Prostate gland (tissue), 2 donors: ENCODE data around the gene BIRC5. TPM values are rescaled to one million over a fixed set of nuclear protein-coding genes. Genes with fewer than 3 reads are reported as not detected.

ENCODE experiments used
- DNase-seq: peaks from one replicate; pipeline ENCODE4 v3.0.0-alpha.2; 2019; ENCODE audit warnings: low spot score
- H3K27ac ChIP-seq, 2 donors: fragments of 200-600 bp; sonication (generic); 2 replicates each; pipeline ENCODE4 v1.5.1; 2017 to 2019
- H3K27me3 ChIP-seq: fragments of 200-600 bp; sonication (generic); replicated peaks from 2 replicates; pipeline ENCODE4 v1.5.1; 2019; ENCODE audit not compliant: insufficient read depth
- H3K36me3 ChIP-seq, 2 donors: fragments of 200-600 bp; sonication (generic); 1 replicate in 1 of 2; 2 replicates in 1 of 2; pipeline versions ENCODE4 v1.5.1 to v1.8.1; 2017 to 2019
- H3K4me1 ChIP-seq: fragments of 200-600 bp; sonication (generic); replicated peaks from 2 replicates; pipeline ENCODE4 v1.5.1; 2019
- H3K4me3 ChIP-seq, 2 donors: fragments of 200-600 bp; sonication (generic); 2 replicates each; pipeline ENCODE4 v1.5.1; 2017 to 2019
- H3K9me3 ChIP-seq: fragments of 200-600 bp; sonication (generic); 2 replicates; pipeline ENCODE4 v1.5.1; 2017
- POLR2A ChIP-seq: fragments of 450-650 bp; IDR thresholded peaks from one replicate; pipeline ENCODE4 v1.6.1; 2016; ENCODE audit warnings: antibody characterized with exemption, mild to moderate bottlenecking
- POLR2AphosphoS5 ChIP-seq: sonication (generic); formaldehyde crosslinking; IDR thresholded peaks from one replicate; pipeline ENCODE4 v1.6.1; 2017; ENCODE audit warnings: antibody characterized with exemption
- WGBS: methylation state at CpG from one replicate; pipeline ENCODE4 v1.1.5; 2018; 5-methylcytosine and 5-hydroxymethylcytosine counted together
- intact Hi-C: fragments of 100-400 bp; cut with DNase I; formaldehyde crosslinking; loops from one replicate; pipeline ENCODE4 v1.14.2; 2022
- total RNA-seq, 2 donors: library from RNA; depleted of rRNA; stranded (reverse); fragments of >200 nt; gene quantifications; one replicate each; pipeline ENCODE4 v1.1.0, GENCODE V29; 2016
- TF ChIP-seq, protein P1 (sequence below), 4 experiments: fragments of 200-600 bp in 2 of 4; fragments of 450-650 bp in 2 of 4; sonication (generic) in 2 of 4; IDR thresholded peaks; 1 replicate in 3 of 4; 2 replicates in 1 of 4; pipeline ENCODE4 v1.5.1; 2016 to 2019; ENCODE audit warnings: antibody characterized with exemption in 4 of 4, mild to moderate bottlenecking in 2 of 4, moderate library complexity in 2 of 4

Gene BIRC5
- total RNA-seq, 2 donors from 2014 or later, result 4.6 to 7.0 TPM

DNA sequence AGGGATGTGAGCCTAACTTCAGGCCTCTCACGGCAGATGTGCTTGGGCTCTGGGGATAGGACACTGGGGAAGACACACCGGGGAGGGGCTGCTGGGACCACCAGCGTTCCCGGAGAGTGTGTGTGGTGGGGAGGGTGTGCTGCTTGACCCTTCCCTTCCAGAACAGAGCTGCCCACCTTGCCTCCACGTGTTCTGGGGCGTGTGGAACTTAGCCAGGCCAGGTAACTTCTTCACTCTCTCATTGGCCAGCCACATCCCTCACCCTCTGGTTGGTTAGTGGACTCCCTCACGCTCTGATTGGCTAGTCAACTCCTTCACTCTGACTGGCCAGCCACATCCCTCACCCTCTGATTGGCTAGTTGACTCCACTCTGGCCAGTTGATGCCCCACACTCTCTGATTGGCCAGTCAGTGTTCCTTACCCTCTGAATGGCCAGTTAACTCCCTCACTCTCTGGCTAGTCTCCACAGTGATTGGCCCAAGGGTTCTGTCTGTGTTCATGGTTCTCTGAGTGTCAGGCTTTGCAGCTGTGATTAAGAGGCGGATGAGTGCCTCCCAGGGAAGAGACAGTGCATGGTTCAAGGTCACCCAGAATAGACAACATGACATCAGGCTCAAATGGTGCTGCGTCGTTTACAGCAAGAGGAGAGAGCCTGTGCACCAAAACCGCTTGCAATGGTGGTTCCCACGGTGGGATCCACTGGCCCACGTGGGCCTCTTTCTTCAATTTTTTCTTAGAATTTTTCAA, 27.4 kb downstream of the BIRC5 start:
- WGBS, result 86% methylated on average over 12 of the region's 13 CpGs

DNA sequence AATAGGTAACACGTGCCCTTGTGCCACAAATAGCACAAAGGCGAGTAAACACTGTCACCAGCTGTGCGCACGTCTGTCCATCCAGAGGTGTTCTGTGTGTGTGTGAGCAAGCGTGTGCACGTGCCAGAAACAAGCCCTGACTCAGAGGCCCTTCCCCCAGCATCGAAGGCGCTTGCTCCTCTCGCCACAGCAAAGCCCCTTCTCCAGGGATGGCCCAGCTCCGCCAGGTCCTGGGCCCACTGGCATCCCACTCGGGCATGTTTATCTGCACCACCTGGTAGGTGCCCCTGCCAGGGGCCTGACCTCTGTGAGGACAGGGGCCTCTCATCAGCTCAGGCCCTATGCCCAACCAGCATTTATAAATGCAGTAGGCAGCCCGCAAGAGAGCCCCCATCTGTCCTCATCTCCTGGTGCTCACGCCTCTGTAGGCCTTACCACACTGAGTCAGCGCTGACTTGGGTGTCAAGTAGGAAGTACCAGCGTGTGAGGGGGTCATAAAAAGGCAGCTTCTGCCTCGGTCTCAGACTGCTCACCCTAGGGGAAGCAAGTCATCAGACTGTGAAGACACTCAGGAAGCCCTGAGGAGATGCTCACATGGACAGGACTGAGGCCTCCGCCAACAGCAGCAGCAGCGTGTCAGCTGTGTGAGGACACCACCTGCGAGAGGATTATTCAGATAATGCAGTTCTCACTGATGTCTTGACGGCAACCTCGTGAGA, 28.1 kb downstream of the BIRC5 start:
- whole genome bisulfite sequencing, result 86% methylated on average over 21 of the region's 21 CpGs
- TF ChIP-seq, protein P1, sequence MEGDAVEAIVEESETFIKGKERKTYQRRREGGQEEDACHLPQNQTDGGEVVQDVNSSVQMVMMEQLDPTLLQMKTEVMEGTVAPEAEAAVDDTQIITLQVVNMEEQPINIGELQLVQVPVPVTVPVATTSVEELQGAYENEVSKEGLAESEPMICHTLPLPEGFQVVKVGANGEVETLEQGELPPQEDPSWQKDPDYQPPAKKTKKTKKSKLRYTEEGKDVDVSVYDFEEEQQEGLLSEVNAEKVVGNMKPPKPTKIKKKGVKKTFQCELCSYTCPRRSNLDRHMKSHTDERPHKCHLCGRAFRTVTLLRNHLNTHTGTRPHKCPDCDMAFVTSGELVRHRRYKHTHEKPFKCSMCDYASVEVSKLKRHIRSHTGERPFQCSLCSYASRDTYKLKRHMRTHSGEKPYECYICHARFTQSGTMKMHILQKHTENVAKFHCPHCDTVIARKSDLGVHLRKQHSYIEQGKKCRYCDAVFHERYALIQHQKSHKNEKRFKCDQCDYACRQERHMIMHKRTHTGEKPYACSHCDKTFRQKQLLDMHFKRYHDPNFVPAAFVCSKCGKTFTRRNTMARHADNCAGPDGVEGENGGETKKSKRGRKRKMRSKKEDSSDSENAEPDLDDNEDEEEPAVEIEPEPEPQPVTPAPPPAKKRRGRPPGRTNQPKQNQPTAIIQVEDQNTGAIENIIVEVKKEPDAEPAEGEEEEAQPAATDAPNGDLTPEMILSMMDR (IDR thresholded peaks at IDR 0.05), result no peak
- TF ChIP-seq POLR2A (no peak), POLR2AphosphoS5 (no peak)
- Histone ChIP-seq H3K4me3 (no peak overlapping the region), H3K27ac (no peak overlapping the region), H3K4me1 (no peaks in the 10 kb centered on the region), H3K27me3 (no peaks in the 10 kb centered on the region), H3K9me3 (no peaks in the 10 kb centered on the region), H3K36me3 (no peaks in the 10 kb centered on the region)
- no peak for DNase-seq
- intact Hi-C loops, result no loop called here

More for the DNA sequence above, 27.4 kb downstream of the BIRC5 start:
- DNase-seq, result no peak
- Histone ChIP-seq H3K27me3 (no peaks in the 10 kb centered on the region), H3K27ac (no peak overlapping the region), H3K4me1 (no peaks in the 10 kb centered on the region), H3K4me3 (no peak overlapping the region), H3K9me3 (no peaks in the 10 kb centered on the region), H3K36me3 (no peaks in the 10 kb centered on the region)
- intact Hi-C loops, result no loop called here
- TF ChIP-seq POLR2A (no peak), POLR2AphosphoS5 (no peak)
- TF ChIP-seq, protein P1 (IDR thresholded peaks at IDR 0.05), result no peak

DNA sequence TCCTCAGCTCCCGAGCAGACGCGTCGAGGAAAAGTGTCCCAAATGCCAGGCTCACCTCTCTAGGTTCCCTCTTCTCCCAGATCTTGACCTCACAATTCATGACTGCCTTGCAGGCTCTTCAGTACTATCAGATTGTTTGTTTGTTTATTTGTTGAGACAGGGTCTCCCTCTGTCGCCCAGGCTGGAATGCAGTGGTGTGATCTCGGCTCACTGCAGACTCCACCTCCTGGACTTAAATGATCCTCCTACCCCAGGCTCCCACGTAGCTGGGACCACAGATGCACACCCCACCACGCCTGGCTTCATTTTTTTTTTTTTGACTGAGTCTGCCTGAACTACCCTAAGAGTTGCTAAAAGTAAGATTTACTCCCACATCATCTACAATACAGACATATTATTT, 33.3 kb downstream of the BIRC5 start:
- Histone ChIP-seq H3K4me3 (no peak overlapping the region), H3K27ac (no peak overlapping the region), H3K4me1 (no peaks in the 10 kb centered on the region), H3K36me3 (no peaks in the 10 kb centered on the region), H3K9me3 (no peaks in the 10 kb centered on the region), H3K27me3 (no peaks in the 10 kb centered on the region)
- no peak for DNase-seq
- intact Hi-C loops, result no loop called here
- 70% methylated on average over 8 of the region's 8 CpGs for WGBS
- no peak for TF ChIP-seq POLR2A
- TF ChIP-seq, protein P1 (IDR thresholded peaks at IDR 0.05), result no peak
- no peak for TF ChIP-seq POLR2AphosphoS5

DNA sequence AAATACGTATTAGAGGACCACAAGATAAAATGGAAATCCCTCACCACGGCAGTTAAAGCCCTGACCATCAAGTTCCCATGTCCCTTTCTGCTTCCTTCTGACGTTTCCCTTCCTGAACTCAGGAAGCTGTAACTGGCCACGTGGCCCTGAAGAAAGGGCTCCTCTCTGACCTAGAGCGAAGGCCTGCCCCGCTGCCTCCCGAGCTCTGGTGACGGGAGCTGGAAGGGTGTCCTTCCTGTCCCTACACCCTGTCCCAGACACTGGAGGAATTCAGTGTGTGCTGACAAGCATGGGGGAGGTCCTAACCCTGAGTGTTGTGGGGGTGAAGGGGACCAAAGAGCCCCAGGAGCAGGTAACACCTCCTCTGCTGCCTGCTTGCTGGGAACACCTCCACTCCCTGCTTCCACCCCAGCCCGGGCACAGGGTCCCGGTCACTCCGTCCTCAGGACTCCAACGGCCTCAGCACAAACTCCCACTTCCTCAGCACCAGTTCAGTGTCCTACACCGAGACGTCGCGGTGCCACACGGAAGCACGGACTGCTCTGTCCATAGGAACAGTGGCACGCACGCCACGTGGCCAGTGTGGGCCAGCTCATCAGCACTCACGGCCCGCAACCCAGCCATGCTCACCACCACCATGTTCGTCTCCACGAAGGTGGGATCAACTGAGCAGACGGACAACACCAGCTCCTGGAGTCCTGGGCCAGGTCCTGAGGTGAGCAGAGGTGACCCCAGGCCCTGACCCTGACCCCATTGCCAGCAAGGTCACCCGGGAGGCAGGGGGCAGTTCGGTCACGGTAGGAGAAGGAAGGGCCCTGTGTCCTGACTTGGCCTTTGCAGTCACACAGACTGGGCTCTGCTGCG, 34.2 kb downstream of the BIRC5 start:
- no peak for DNase-seq
- Histone ChIP-seq H3K4me3 (no peak overlapping the region), H3K9me3 (no peaks in the 10 kb centered on the region), H3K27ac (no peak overlapping the region), H3K27me3 (no peaks in the 10 kb centered on the region), H3K36me3 (no peaks in the 10 kb centered on the region), H3K4me1 (no peaks in the 10 kb centered on the region)
- intact Hi-C loops, result no loop called here
- 90% methylated on average over 30 of the region's 30 CpGs for WGBS
- TF ChIP-seq, protein P1 (IDR thresholded peaks at IDR 0.05), result no peak
- TF ChIP-seq POLR2A (no peak), POLR2AphosphoS5 (no peak)
